IMR-90 (cell line): Measurements from ENCODE around the gene BICD2.

Experiments
- BHLHE40 ChIP-seq: fragments of 150-350 bp; IDR thresholded peaks from 2 replicates; pipeline ENCODE4 v1.6.1; 2016; ENCODE audit warnings: mild to moderate bottlenecking, low read depth, low read length
- CTCF ChIP-seq: conservative IDR thresholded peaks from 2 replicates; pipeline ENCODE4 v1.5.1; 2012; ENCODE audit warnings: mild to moderate bottlenecking, low read depth, low read length, improper control_type of control experiment
- NFE2L2 ChIP-seq: fragments of 150-350 bp; IDR thresholded peaks from 2 replicates; pipeline ENCODE4 v1.6.1; 2016; ENCODE audit warnings: low read depth, mild to moderate bottlenecking, low read length
- POLR2A ChIP-seq: IDR thresholded peaks from 2 replicates; pipeline ENCODE4 v1.6.1; 2012; ENCODE audit warnings: mild to moderate bottlenecking, low read depth, low read length
- SMC3 ChIP-seq: fragments of 150-350 bp; IDR thresholded peaks from 2 replicates; pipeline ENCODE4 v1.6.1; 2016; ENCODE audit warnings: low read depth, mild to moderate bottlenecking, antibody characterized with exemption, low read length, moderate library complexity

GRCh38 chr9:92685022-92685421, 79.6 kb downstream of the BICD2 start:
- no peak for TF ChIP-seq POLR2A
- no peak for TF ChIP-seq CTCF
- no peak for TF ChIP-seq SMC3
- no peak for TF ChIP-seq NFE2L2
- TF ChIP-seq BHLHE40, result no peak
